HepG2 (cell line): ENCODE measurements around the gene PLEKHN1. TPM values are rescaled to one million over a fixed set of nuclear protein-coding genes. Genes with fewer than 3 reads are reported as not detected.

Source experiments
- CENPT ChIP-seq: sonication (generic); formaldehyde crosslinking; IDR thresholded peaks from 2 replicates; pipeline ENCODE4 v1.8.0; 2022; ENCODE audit warnings: low read depth, mild to moderate bottlenecking, moderate library complexity, missing genetic modification reagents
- FOXK1 ChIP-seq: sonication (generic); formaldehyde crosslinking; IDR thresholded peaks from 2 replicates; pipeline ENCODE4 v1.4.0; 2020; ENCODE audit warnings: low read depth, missing genetic modification reagents, borderline replicate concordance
- IKZF4 ChIP-seq: sonication (generic); formaldehyde crosslinking; IDR thresholded peaks from 2 replicates; pipeline ENCODE4 v1.5.1; 2020; ENCODE audit warnings: borderline replicate concordance, mild to moderate bottlenecking, low read depth, missing genetic modification reagents; ENCODE audit errors: not compliant biosample characterization
- MED13 ChIP-seq: sonication (generic); formaldehyde crosslinking; IDR thresholded peaks from 2 replicates; pipeline ENCODE4 v1.5.0; 2020; ENCODE audit warnings: missing genetic modification reagents
- PHF5A ChIP-seq: IDR thresholded peaks from one replicate; pipeline ENCODE4 v1.6.1; 2018; ENCODE audit warnings: low read depth, missing genetic modification reagents; ENCODE audit not compliant: unreplicated experiment
- SMAD1 ChIP-seq: sonication (generic); formaldehyde crosslinking; IDR thresholded peaks from 2 replicates; pipeline ENCODE4 v1.4.0; 2020; ENCODE audit warnings: missing genetic modification reagents, low read depth, mild to moderate bottlenecking, borderline replicate concordance
- ZKSCAN1 ChIP-seq: fragments of 150-350 bp; IDR thresholded peaks from 2 replicates; pipeline ENCODE4 v1.6.1; 2014; ENCODE audit warnings: low read length
- ZNF253 ChIP-seq: sonication (generic); formaldehyde crosslinking; IDR thresholded peaks from 2 replicates; pipeline ENCODE4 v1.8.0; 2022; ENCODE audit warnings: mild to moderate bottlenecking, missing genetic modification reagents, borderline replicate concordance
- ZNF33B ChIP-seq: sonication (generic); formaldehyde crosslinking; IDR thresholded peaks from 2 replicates; pipeline ENCODE4 v1.5.1; 2020; ENCODE audit warnings: mild to moderate bottlenecking, missing genetic modification reagents
- ZNF839 ChIP-seq: sonication (generic); formaldehyde crosslinking; IDR thresholded peaks from 2 replicates; pipeline ENCODE4 v1.4.0; 2020; ENCODE audit warnings: missing genetic modification reagents, mild to moderate bottlenecking, borderline replicate concordance
- ZSCAN21 ChIP-seq: sonication (generic); formaldehyde crosslinking; IDR thresholded peaks from 2 replicates; pipeline ENCODE4 v1.8.0; 2022; ENCODE audit warnings: mild to moderate bottlenecking, missing genetic modification reagents, moderate library complexity, borderline replicate concordance
- polyA plus RNA-seq, 8 experiments: library from polyadenylated mRNA; depleted of rRNA in 3 of 8; stranded (reverse) in 7 of 8; unstranded in 1 of 8; fragments of >200 nt; fragmentation: Illumina TruSeq in 4 of 8; extraction: Trizol in 4 of 8; gene quantifications; 2 replicates each; pipeline versions ENCODE4 v1.2.1 to v1.2.3, GENCODE V29; 2011 to 2016; ENCODE audit warnings: low read depth in 4 of 8, missing spikeins in 1 of 8, mixed read lengths in 1 of 8; ENCODE audit not compliant: insufficient read depth in 1 of 8
- total RNA-seq, 5 experiments: library from RNA; depleted of rRNA; stranded (reverse); fragments of >200 nt; fragmentation: Illumina TruSeq; extraction: Trizol; gene quantifications; 2 replicates each; pipeline ENCODE4 v1.2.3, GENCODE V29; 2016; ENCODE audit warnings: low read depth in 1 of 5
- TF ChIP-seq, protein P1 (sequence below), 2 experiments: sonication (generic) in 1 of 2; formaldehyde crosslinking in 1 of 2; IDR thresholded peaks; 2 replicates each; pipeline versions ENCODE4 v1.4.0 to v1.6.1; 2016 to 2020; ENCODE audit warnings: borderline replicate concordance in 1 of 2, low read depth in 1 of 2, mild to moderate bottlenecking in 1 of 2, missing genetic modification reagents in 1 of 2
- TF ChIP-seq, protein P2 (sequence below): sonication (generic); formaldehyde crosslinking; IDR thresholded peaks from 2 replicates; pipeline ENCODE4 v1.4.0; 2020; ENCODE audit warnings: missing genetic modification reagents, borderline replicate concordance
- TF ChIP-seq, protein P3 (sequence below): sonication (generic); formaldehyde crosslinking; IDR thresholded peaks from 2 replicates; pipeline ENCODE4; 2020; ENCODE audit warnings: missing genetic modification reagents, mild to moderate bottlenecking, borderline replicate concordance

PLEKHN1 gene
- total and polyA plus RNA-seq, 2 of the 13 experiments (the other 11 are each of a cell fraction or from before 2014, with no cell fraction given): 0.42 to 0.58 TPM

DNA sequence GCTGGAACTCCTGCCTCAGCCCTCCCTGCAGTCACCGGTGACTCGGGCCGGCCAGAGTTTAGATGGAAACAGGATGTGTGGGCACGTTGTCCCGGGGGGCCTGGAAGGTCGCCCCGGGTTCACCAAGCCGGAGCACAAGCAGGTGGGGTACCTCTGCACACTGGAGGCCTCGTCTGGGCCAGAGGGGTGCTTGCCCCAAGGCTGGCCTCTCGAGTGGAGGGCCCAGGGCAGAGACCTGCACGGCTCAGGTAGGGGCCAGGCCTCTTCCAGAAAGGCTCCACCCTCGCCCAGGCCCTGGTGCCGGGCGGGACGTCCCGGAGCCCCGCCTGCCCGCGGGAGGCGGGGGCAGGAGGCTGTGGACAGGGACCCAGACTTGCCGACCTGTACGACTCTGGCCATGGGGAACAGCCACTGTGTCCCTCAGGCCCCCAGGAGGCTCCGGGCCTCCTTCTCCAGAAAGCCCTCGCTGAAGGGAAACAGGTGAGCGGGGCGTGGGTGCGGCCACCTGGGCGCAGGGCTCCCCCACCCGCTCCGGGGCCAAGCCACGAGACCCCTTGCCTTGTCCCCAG is at the start of gene PLEKHN1 (continued):
- TF ChIP-seq IKZF4 (CRISPR knock-in tag): no peak
- TF ChIP-seq, protein P1, sequence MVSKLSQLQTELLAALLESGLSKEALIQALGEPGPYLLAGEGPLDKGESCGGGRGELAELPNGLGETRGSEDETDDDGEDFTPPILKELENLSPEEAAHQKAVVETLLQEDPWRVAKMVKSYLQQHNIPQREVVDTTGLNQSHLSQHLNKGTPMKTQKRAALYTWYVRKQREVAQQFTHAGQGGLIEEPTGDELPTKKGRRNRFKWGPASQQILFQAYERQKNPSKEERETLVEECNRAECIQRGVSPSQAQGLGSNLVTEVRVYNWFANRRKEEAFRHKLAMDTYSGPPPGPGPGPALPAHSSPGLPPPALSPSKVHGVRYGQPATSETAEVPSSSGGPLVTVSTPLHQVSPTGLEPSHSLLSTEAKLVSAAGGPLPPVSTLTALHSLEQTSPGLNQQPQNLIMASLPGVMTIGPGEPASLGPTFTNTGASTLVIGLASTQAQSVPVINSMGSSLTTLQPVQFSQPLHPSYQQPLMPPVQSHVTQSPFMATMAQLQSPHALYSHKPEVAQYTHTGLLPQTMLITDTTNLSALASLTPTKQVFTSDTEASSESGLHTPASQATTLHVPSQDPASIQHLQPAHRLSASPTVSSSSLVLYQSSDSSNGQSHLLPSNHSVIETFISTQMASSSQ (IDR thresholded peaks at IDR 0.05; ENCODE audit: low read depth): no peak
- TF ChIP-seq, protein P1 (CRISPR knock-in tag; IDR thresholded peaks at IDR 0.05; ENCODE audit: borderline replicate concordance): no peak
- 0 out of 2 replicates have a peak, but pooled peaks have one; percentile 24 for TF ChIP-seq SMAD1 (CRISPR knock-in tag)
- TF ChIP-seq MED13 (CRISPR knock-in tag): no peak
- peak; percentile 66; the same call in 1 of the 2 replicates for TF ChIP-seq ZNF33B
- TF ChIP-seq PHF5A (CRISPR knock-in tag): peak; percentile 2
- no peak for TF ChIP-seq CENPT (CRISPR knock-in tag)
- TF ChIP-seq, protein P2, sequence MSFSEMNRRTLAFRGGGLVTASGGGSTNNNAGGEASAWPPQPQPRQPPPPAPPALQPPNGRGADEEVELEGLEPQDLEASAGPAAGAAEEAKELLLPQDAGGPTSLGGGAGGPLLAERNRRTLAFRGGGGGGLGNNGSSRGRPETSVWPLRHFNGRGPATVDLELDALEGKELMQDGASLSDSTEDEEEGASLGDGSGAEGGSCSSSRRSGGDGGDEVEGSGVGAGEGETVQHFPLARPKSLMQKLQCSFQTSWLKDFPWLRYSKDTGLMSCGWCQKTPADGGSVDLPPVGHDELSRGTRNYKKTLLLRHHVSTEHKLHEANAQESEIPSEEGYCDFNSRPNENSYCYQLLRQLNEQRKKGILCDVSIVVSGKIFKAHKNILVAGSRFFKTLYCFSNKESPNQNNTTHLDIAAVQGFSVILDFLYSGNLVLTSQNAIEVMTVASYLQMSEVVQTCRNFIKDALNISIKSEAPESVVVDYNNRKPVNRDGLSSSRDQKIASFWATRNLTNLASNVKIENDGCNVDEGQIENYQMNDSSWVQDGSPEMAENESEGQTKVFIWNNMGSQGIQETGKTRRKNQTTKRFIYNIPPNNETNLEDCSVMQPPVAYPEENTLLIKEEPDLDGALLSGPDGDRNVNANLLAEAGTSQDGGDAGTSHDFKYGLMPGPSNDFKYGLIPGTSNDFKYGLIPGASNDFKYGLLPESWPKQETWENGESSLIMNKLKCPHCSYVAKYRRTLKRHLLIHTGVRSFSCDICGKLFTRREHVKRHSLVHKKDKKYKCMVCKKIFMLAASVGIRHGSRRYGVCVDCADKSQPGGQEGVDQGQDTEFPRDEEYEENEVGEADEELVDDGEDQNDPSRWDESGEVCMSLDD: peak; percentile 29; the same call in 1 of the 2 replicates
- TF ChIP-seq ZSCAN21 (CRISPR knock-in tag): peak; percentile 36; the same call in 1 of the 2 replicates
- TF ChIP-seq ZNF839 (CRISPR knock-in tag): 0 out of 2 replicates have a peak, but pooled peaks have one; percentile 8
- peak; percentile 29; the same call in 1 of the 2 replicates for TF ChIP-seq ZNF253 (CRISPR knock-in tag)
- TF ChIP-seq FOXK1 (CRISPR knock-in tag): no peak
- TF ChIP-seq, protein P3, sequence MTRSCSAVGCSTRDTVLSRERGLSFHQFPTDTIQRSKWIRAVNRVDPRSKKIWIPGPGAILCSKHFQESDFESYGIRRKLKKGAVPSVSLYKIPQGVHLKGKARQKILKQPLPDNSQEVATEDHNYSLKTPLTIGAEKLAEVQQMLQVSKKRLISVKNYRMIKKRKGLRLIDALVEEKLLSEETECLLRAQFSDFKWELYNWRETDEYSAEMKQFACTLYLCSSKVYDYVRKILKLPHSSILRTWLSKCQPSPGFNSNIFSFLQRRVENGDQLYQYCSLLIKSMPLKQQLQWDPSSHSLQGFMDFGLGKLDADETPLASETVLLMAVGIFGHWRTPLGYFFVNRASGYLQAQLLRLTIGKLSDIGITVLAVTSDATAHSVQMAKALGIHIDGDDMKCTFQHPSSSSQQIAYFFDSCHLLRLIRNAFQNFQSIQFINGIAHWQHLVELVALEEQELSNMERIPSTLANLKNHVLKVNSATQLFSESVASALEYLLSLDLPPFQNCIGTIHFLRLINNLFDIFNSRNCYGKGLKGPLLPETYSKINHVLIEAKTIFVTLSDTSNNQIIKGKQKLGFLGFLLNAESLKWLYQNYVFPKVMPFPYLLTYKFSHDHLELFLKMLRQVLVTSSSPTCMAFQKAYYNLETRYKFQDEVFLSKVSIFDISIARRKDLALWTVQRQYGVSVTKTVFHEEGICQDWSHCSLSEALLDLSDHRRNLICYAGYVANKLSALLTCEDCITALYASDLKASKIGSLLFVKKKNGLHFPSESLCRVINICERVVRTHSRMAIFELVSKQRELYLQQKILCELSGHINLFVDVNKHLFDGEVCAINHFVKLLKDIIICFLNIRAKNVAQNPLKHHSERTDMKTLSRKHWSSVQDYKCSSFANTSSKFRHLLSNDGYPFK (CRISPR knock-in tag): peak; percentile 63; the same call in 1 of the 2 replicates
- TF ChIP-seq ZKSCAN1: no peak
